Gastrocnemius medialis (tissue), 4 donors: ENCODE data around the gene MAPK1.
"Not testable (repeated sequence)": the region's sequence is repeated elsewhere in the genome, so short reads cannot be mapped to it uniquely, and the experiment has no call there.

ENCODE experiments used
- CTCF ChIP-seq, 5 experiments: fragments of 450-650 bp in 3 of 5; fragments of 200-600 bp in 2 of 5; sonication (generic) in 2 of 5; IDR thresholded peaks in 4 of 5; conservative IDR thresholded peaks in 1 of 5; 1 replicate in 4 of 5; 2 replicates in 1 of 5; pipeline ENCODE4 v1.5.1; 2016 to 2019; ENCODE audit warnings: antibody characterized with exemption in 5 of 5, mild to moderate bottlenecking in 3 of 5, moderate library complexity in 3 of 5
- POLR2A ChIP-seq, 2 donors: fragments of 450-650 bp; IDR thresholded peaks; one replicate each; pipeline ENCODE4 v1.6.1; 2017; ENCODE audit warnings: antibody characterized with exemption in 2 of 2, mild to moderate bottlenecking in 2 of 2, moderate library complexity in 2 of 2

GRCh38 chr22:21817497-21817853 is 50.0 kb downstream of the MAPK1 start:
- not testable (repeated sequence) for TF ChIP-seq CTCF (IDR thresholded peaks at IDR 0.05 in 4 of 5, conservative IDR thresholded peaks at IDR 0.05 in 1 of 5); POLR2A (IDR thresholded peaks at IDR 0.05)
